Uterus (tissue), 2 donors: ENCODE results near the gene TMEM175.
A peak's percentile ranks its signal among the peaks of the same experiment; 100 is the strongest.

ENCODE experiments used
- CTCF ChIP-seq, 4 experiments: fragments of 200-600 bp in 2 of 4; fragments of 450-650 bp in 2 of 4; sonication (generic) in 2 of 4; IDR thresholded peaks; one replicate each; pipeline ENCODE4 v1.5.1; 2016 to 2019; ENCODE audit warnings: antibody characterized with exemption in 4 of 4, mild to moderate bottlenecking in 2 of 4, moderate library complexity in 1 of 4
- POLR2A ChIP-seq, 2 donors: fragments of 450-650 bp; IDR thresholded peaks; one replicate each; pipeline ENCODE4 v1.6.1; 2016; ENCODE audit warnings: antibody characterized with exemption in 2 of 2, mild to moderate bottlenecking in 1 of 2, moderate library complexity in 1 of 2

DNA sequence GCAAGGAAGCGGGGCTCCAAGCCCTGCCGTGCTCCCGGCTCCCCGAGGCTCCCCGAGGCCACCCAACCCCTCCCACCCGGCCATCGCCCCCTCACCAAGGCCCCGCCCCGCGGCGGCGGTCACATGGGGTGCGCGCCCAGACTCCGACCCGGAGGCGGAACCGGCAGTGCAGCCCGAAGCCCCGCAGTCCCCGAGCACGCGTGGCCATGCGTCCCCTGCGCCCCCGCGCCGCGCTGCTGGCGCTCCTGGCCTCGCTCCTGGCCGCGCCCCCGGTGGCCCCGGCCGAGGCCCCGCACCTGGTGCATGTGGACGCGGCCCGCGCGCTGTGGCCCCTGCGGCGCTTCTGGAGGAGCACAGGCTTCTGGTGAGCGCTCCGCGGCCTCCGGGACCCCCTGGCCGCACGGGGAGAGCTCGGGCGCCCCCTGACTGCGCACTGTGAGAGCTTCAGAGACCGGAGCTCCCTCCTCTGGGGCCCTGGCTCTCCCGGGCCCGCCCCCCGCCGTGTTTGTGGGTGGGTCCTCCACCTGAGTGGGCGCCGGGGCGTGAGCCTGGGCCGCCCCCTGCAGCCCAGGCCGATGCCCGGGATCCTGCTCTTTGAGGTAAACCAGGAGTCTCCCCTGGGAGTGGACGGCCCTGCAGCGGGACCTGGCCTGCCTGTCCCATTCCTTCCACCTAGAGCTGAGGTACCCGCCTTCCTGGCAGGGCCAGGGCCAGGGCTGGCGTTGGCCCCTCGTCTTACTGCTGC lies 54.8 kb downstream of the TMEM175 start, which contains the start of gene IDUA:
- TF ChIP-seq CTCF (IDR thresholded peaks at IDR 0.05) (peak; percentile 46 to 65 (median 57)), POLR2A (IDR thresholded peaks at IDR 0.05) (peak in 1 of 2 donors; percentile 28)
